Measurements from ENCODE around the gene FUBP1. TPM values are rescaled to one million over a fixed set of nuclear protein-coding genes. Genes with fewer than 3 reads are reported as not detected.

Gene FUBP1
- total RNA-seq, 1 experiment from 2014 or later = 271 TPM

- no peak overlapping the region for H3K4me3 Mint-ChIP-seq
- TF ChIP-seq CTCF (conservative IDR thresholded peaks at IDR 0.05) = no peak
- H2BK12ac ChIP-seq (ENCODE audit: insufficient read length, low read depth, low read length) = no peak overlapping the region
- peaks cover 15% of the 10 kb centered on the region for H3K79me2 ChIP-seq (ENCODE audit: insufficient read depth, low read length)
- H2BK5ac ChIP-seq (ENCODE audit: insufficient read length, low read length) = no peak overlapping the region
- no peak overlapping the region for H2AFZ ChIP-seq (ENCODE audit: low read length)
- H3K36me3 Mint-ChIP-seq (ENCODE audit: insufficient read depth in 1 of 3, low read depth in 3 of 3) = peaks cover 59 to 90% (median 84%) of the 10 kb centered on the region in 3 experiments
- peak overlapping the region in 2 of 3 experiments; percentile 6 to 27; a peak in 3 of 7 replicates for H3K27ac Mint-ChIP-seq
- H3K14ac ChIP-seq (ENCODE audit: insufficient read depth, low read length) = no peak overlapping the region
- no peak overlapping the region for H3K27ac ChIP-seq (ENCODE audit: insufficient read length, low read depth, low read length)
- no peak overlapping the region for H3K23ac ChIP-seq (ENCODE audit: insufficient read length, low read depth, low read length)
- no peaks in the 10 kb centered on the region for H3K27me3 ChIP-seq (ENCODE audit: insufficient read depth, low read length)
- no peak overlapping the region for H4K5ac ChIP-seq (ENCODE audit: insufficient read length, low read depth, low read length)
- H2BK20ac ChIP-seq (ENCODE audit: low read depth, low read length, poor library complexity, severe bottlenecking) = no peak overlapping the region
- H3K9me3 ChIP-seq (ENCODE audit: control insufficient read depth, low read depth, low read length) = no peaks in the 10 kb centered on the region
- no CpG with 5 or more reads among the region's 3 CpGs for WGBS (ENCODE audit: extremely low coverage, insufficient read length, low lambda C conversion rate)
- no peak overlapping the region for H3K56ac ChIP-seq (ENCODE audit: insufficient read length, low read depth, low read length)
- DNase-seq = no peak
- no peak overlapping the region for H4K91ac ChIP-seq (ENCODE audit: insufficient read length, low read depth, low read length)
- no peaks in the 10 kb centered on the region for H3K27me3 Mint-ChIP-seq (ENCODE audit: low read depth)
- H3K4me2 ChIP-seq (ENCODE audit: insufficient read depth, insufficient read length, low read length) = no peak overlapping the region
- no peaks in the 10 kb centered on the region for H3K9me3 Mint-ChIP-seq
- H3K23me2 ChIP-seq (ENCODE audit: insufficient read length, low read depth, low read length, poor library complexity, severe bottlenecking) = no peaks in the 10 kb centered on the region
- no peaks in the 10 kb centered on the region for H3K4me1 ChIP-seq (ENCODE audit: insufficient read depth, low read length)
- no peak overlapping the region for H3K18ac ChIP-seq (ENCODE audit: insufficient read length, low read depth, low read length)
- peaks cover 2% of the 10 kb centered on the region in 2 experiments; a peak in 3 of 4 replicates for H3K4me1 Mint-ChIP-seq
- no peak overlapping the region for H3T11ph ChIP-seq (ENCODE audit: low read length)
- no peak overlapping the region for H3K9ac ChIP-seq (ENCODE audit: extremely low read depth, insufficient read length, low read length)
- H3K4ac ChIP-seq (ENCODE audit: low read depth, low read length) = no peak overlapping the region
- H4K8ac ChIP-seq (replicated peaks; ENCODE audit: insufficient read length, low read depth, low read length) = no peak overlapping the region
- no peaks in the 10 kb centered on the region for H4K20me1 ChIP-seq (ENCODE audit: control insufficient read depth, insufficient read depth, insufficient read length)
- peaks cover 3% of the 10 kb centered on the region for H3K79me1 ChIP-seq (ENCODE audit: insufficient read depth, low read depth, low read length, poor library complexity, severe bottlenecking)
- no peak overlapping the region for H2AK5ac ChIP-seq (ENCODE audit: insufficient read length, low read length)
- no peak overlapping the region for H2BK15ac ChIP-seq (ENCODE audit: low read depth, low read length)
- no peak overlapping the region for H2BK120ac ChIP-seq (ENCODE audit: low read depth, low read length, poor library complexity, severe bottlenecking)
Measured at GRCh38 chr1:77966291-77966690, 12.6 kb downstream of the FUBP1 start.

Data from H9 (cell line).